HEK293 (cell line): ENCODE results near the gene LRRN2.
A peak's percentile ranks its signal among the peaks of the same experiment; 100 is the strongest.

ENCODE experiments used
- CTCF ChIA-PET: fragments of 350-600 bp; formaldehyde crosslinking; extraction: SDS; loops from one replicate; lab custom pipeline; 2021; ENCODE audit warnings: antibody characterized with exemption; lab: Yijun Ruan, JAX
- POLR2A ChIA-PET: fragments of 300-600 bp; formaldehyde crosslinking; extraction: SDS; loops from one replicate; lab custom pipeline; 2020; ENCODE audit warnings: antibody characterized with exemption, inconsistent platforms; lab: Yijun Ruan, JAX
- H3K27ac ChIP-seq: fragments of 200-500 bp; sonication (Bioruptor generic); 2 replicates; pipeline ENCODE4 v1.5.1; 2014; ENCODE audit warnings: low read depth, low read length, control low read depth, inconsistent platforms; ENCODE audit errors: extremely low read depth
- H3K36me3 ChIP-seq, 2 experiments: fragments of 200-500 bp in 1 of 2; sonication (Bioruptor generic) in 1 of 2; 1 replicate in 1 of 2; 2 replicates in 1 of 2; pipeline ENCODE4 v1.5.1; 2014 to 2017; ENCODE audit warnings: inconsistent platforms in 2 of 2, low read length in 2 of 2; ENCODE audit not compliant: control insufficient read depth in 2 of 2, insufficient read depth in 1 of 2
- H3K4me1 ChIP-seq: fragments of 200-500 bp; sonication (Bioruptor generic); 2 replicates; pipeline ENCODE4 v1.5.1; 2014; ENCODE audit warnings: mild to moderate bottlenecking, low read length, inconsistent platforms; ENCODE audit not compliant: control insufficient read depth, insufficient read depth
- H3K4me3 ChIP-seq: 2 replicates; pipeline ENCODE4 v1.5.1; 2011; ENCODE audit warnings: low read depth, mild to moderate bottlenecking, control low read depth, low read length, moderate library complexity
- H3K9me3 ChIP-seq: fragments of 200-500 bp; sonication (Bioruptor generic); 2 replicates; pipeline ENCODE4 v1.5.1; 2014; ENCODE audit warnings: low read depth, low read length, inconsistent platforms; ENCODE audit not compliant: control insufficient read depth, insufficient read depth
- BCL6B ChIP-seq: fragments of 450-650 bp; formaldehyde crosslinking; IDR thresholded peaks from 2 replicates; pipeline ENCODE4 v1.5.1; 2017; ENCODE audit warnings: missing biosample characterization, missing genetic modification characterization
- EGR2 ChIP-seq: fragments of 450-650 bp; formaldehyde crosslinking; IDR thresholded peaks from 2 replicates; pipeline ENCODE4 v1.5.1; 2016; ENCODE audit warnings: low read depth, missing biosample characterization, missing genetic modification characterization
- KLF7 ChIP-seq: fragments of 450-650 bp; formaldehyde crosslinking; IDR thresholded peaks from 2 replicates; pipeline ENCODE4 v1.5.1; 2016; ENCODE audit warnings: missing biosample characterization, missing genetic modification characterization, borderline replicate concordance
- PRDM4 ChIP-seq: fragments of 450-650 bp; formaldehyde crosslinking; IDR thresholded peaks from 2 replicates; pipeline ENCODE4 v1.5.1; 2017; ENCODE audit warnings: missing biosample characterization, missing genetic modification characterization
- ZBTB20 ChIP-seq: fragments of 450-650 bp; formaldehyde crosslinking; IDR thresholded peaks from 2 replicates; pipeline ENCODE4 v1.5.1; 2016; ENCODE audit warnings: missing biosample characterization, missing genetic modification characterization
- ZFHX2 ChIP-seq: fragments of 450-650 bp; formaldehyde crosslinking; conservative IDR thresholded peaks from 2 replicates; pipeline ENCODE4 v1.5.1; 2016; ENCODE audit warnings: missing biosample characterization, missing genetic modification characterization
- ZFP3 ChIP-seq: fragments of 450-650 bp; formaldehyde crosslinking; IDR thresholded peaks from 2 replicates; pipeline ENCODE4 v1.5.1; 2016; ENCODE audit warnings: low read depth, missing biosample characterization, missing genetic modification characterization
- ZIC2 ChIP-seq: fragments of 450-650 bp; formaldehyde crosslinking; IDR thresholded peaks from 2 replicates; pipeline ENCODE4 v1.5.1; 2016; ENCODE audit warnings: missing biosample characterization, missing genetic modification characterization
- ZNF19 ChIP-seq: fragments of 450-650 bp; formaldehyde crosslinking; IDR thresholded peaks from 2 replicates; pipeline ENCODE4; 2016; ENCODE audit warnings: missing biosample characterization, missing genetic modification characterization, low read depth
- ZNF202 ChIP-seq: fragments of 450-650 bp; formaldehyde crosslinking; IDR thresholded peaks from 2 replicates; pipeline ENCODE4 v1.5.1; 2016; ENCODE audit warnings: missing biosample characterization, missing genetic modification characterization, borderline replicate concordance
- ZNF211 ChIP-seq: fragments of 450-650 bp; formaldehyde crosslinking; IDR thresholded peaks from 2 replicates; pipeline ENCODE4 v1.5.1; 2016; ENCODE audit warnings: low read depth, missing biosample characterization, missing genetic modification characterization
- ZNF24 ChIP-seq: fragments of 450-650 bp; formaldehyde crosslinking; IDR thresholded peaks from 2 replicates; pipeline ENCODE4 v1.5.1; 2016; ENCODE audit warnings: missing biosample characterization, missing genetic modification characterization
- ZNF362 ChIP-seq: fragments of 450-650 bp; formaldehyde crosslinking; IDR thresholded peaks from 2 replicates; pipeline ENCODE4 v1.5.1; 2016; ENCODE audit warnings: missing biosample characterization, missing genetic modification characterization
- ZNF394 ChIP-seq: fragments of 450-650 bp; formaldehyde crosslinking; IDR thresholded peaks from 2 replicates; pipeline ENCODE4 v1.5.1; 2016; ENCODE audit warnings: missing biosample characterization, missing genetic modification characterization, mild to moderate bottlenecking, moderate library complexity, borderline replicate concordance
- ZNF433 ChIP-seq: fragments of 450-650 bp; formaldehyde crosslinking; IDR thresholded peaks from 2 replicates; pipeline ENCODE4 v1.5.1; 2016; ENCODE audit warnings: missing biosample characterization, missing genetic modification characterization, low read depth
- ZNF580 ChIP-seq: fragments of 450-650 bp; formaldehyde crosslinking; IDR thresholded peaks from 2 replicates; pipeline ENCODE4 v1.5.1; 2016; ENCODE audit warnings: missing biosample characterization, missing genetic modification characterization
- ZNF596 ChIP-seq: fragments of 450-650 bp; IDR thresholded peaks from 2 replicates; pipeline ENCODE4 v1.5.0; 2018; ENCODE audit warnings: missing biosample characterization, mild to moderate bottlenecking, missing genetic modification characterization, moderate library complexity
- ZNF830 ChIP-seq: fragments of 450-650 bp; IDR thresholded peaks from 2 replicates; pipeline ENCODE4 v1.5.0; 2018; ENCODE audit warnings: missing biosample characterization, missing genetic modification characterization, low read depth, mild to moderate bottlenecking, moderate library complexity

Gene LRRN2

GRCh38 chr1:204706838-204707509 lies 21.4 kb upstream of the LRRN2 start:
- POLR2A ChIA-PET = no interaction called here
- H3K4me3 ChIP-seq = no peak overlapping the region
- CTCF ChIA-PET = interaction anchor here (0.6 to 2.3 kb wide), 2 partner anchors 26 to 101 kb away, joined by 3 to 8 read pairs; no protein-coding TSS in a partner anchor
- H3K4me1 ChIP-seq = no peaks in the 10 kb centered on the region
- no peak overlapping the region for H3K27ac ChIP-seq
- no peaks in the 10 kb centered on the region for H3K9me3 ChIP-seq
- peak; percentile 83 for TF ChIP-seq ZIC2 (tag by site-specific recombination)
- no peak for TF ChIP-seq ZNF24
- no peaks in the 10 kb centered on the region for H3K36me3 ChIP-seq

GRCh38 chr1:204705888-204706837 lies 20.6 kb upstream of the LRRN2 start:
- ChIA-PET CTCF (interaction anchor here (0.8 to 2.3 kb wide), 3 partner anchors 13 to 101 kb away, joined by 3 to 8 read pairs (median 4); no protein-coding TSS in a partner anchor), POLR2A (no interaction called here)
- Histone ChIP-seq H3K36me3 (no peaks in the 10 kb centered on the region), H3K9me3 (no peaks in the 10 kb centered on the region), H3K4me1 (no peaks in the 10 kb centered on the region), H3K27ac (no peak overlapping the region), H3K4me3 (no peak overlapping the region)
- peak; percentile 80 for TF ChIP-seq ZFHX2 (tag by site-specific recombination)
- no peak for TF ChIP-seq PRDM4 (tag by site-specific recombination)
- TF ChIP-seq ZNF202 (tag by site-specific recombination) = no peak
- no peak for TF ChIP-seq ZNF362 (tag by site-specific recombination)
- no peak for TF ChIP-seq KLF7 (tag by site-specific recombination)
- TF ChIP-seq EGR2 (tag by site-specific recombination) = peak; percentile 79

- Histone ChIP-seq H3K27ac (no peak overlapping the region), H3K4me3 (no peak overlapping the region), H3K36me3 (no peaks in the 10 kb centered on the region), H3K4me1 (no peaks in the 10 kb centered on the region), H3K9me3 (no peaks in the 10 kb centered on the region)
- TF ChIP-seq ZFHX2 (tag by site-specific recombination) (no peak), ZNF211 (tag by site-specific recombination) (no peak), BCL6B (tag by site-specific recombination) (no peak), ZNF394 (tag by site-specific recombination) (no peak), ZNF19 (tag by site-specific recombination) (no peak), ZNF580 (tag by site-specific recombination) (no peak), ZNF596 (no peak), ZBTB20 (no peak), ZFP3 (tag by site-specific recombination) (no peak), ZNF830 (tag by site-specific recombination) (no peak), ZIC2 (tag by site-specific recombination) (no peak), ZNF433 (tag by site-specific recombination) (no peak)
- ChIA-PET POLR2A (no interaction called here), CTCF (interaction anchor here (0.8 to 1.3 kb wide), 3 partner anchors 9 to 41 kb away, joined by 3 to 4 read pairs (median 4); no protein-coding TSS in a partner anchor)
These were observed 19.9 kb upstream of the LRRN2 start for GRCh38 chr1:204705493-204705811.
